Gastrocnemius medialis (tissue), 4 donors: ENCODE results near the gene RABGEF1. TPM values are rescaled to one million over a fixed set of nuclear protein-coding genes. Genes with fewer than 3 reads are reported as not detected.

Experiments used
- ATAC-seq, 2 donors: fragments of 150-250 bp; one replicate each; pipeline ENCODE4 v1.9.1; 2016
- DNase-seq, 2 donors: peaks; one replicate each; pipeline ENCODE4 v3.0.0-alpha.2; 2019
- H3K27ac ChIP-seq, 4 donors: fragments of 200-600 bp; sonication (generic); 1 replicate in 1 of 4; 2 replicates in 3 of 4; pipeline ENCODE4 v1.5.1; 2016 to 2018; ENCODE audit warnings: mild to moderate bottlenecking in 2 of 4, moderate library complexity in 1 of 4
- H3K27me3 ChIP-seq, 3 donors: fragments of 200-600 bp; sonication (generic) in 2 of 3; 1 replicate in 1 of 3; 2 replicates in 2 of 3; pipeline versions ENCODE4 v1.5.1 to v1.6.0; 2016 to 2019; ENCODE audit warnings: mild to moderate bottlenecking in 1 of 3, moderate library complexity in 1 of 3
- H3K36me3 ChIP-seq, 2 donors: fragments of 200-600 bp; sonication (generic) in 1 of 2; one replicate each; pipeline ENCODE4 v1.5.1; 2017 to 2018
- H3K4me1 ChIP-seq, 2 donors: fragments of 200-600 bp; sonication (generic) in 1 of 2; one replicate each; pipeline ENCODE4 v1.5.1; 2016 to 2017; ENCODE audit warnings: mild to moderate bottlenecking in 2 of 2
- H3K4me3 ChIP-seq, 4 donors: fragments of 200-600 bp; sonication (generic) in 3 of 4; 1 replicate in 1 of 4; 2 replicates in 3 of 4; pipeline ENCODE4 v1.5.1; 2016 to 2019; ENCODE audit warnings: mild to moderate bottlenecking in 2 of 4
- H3K9me3 ChIP-seq, 3 donors: fragments of 200-600 bp; sonication (generic) in 2 of 3; 1 replicate in 1 of 3; 2 replicates in 2 of 3; pipeline ENCODE4 v1.5.1; 2016 to 2019
- POLR2A ChIP-seq, 2 donors: fragments of 450-650 bp; IDR thresholded peaks; one replicate each; pipeline ENCODE4 v1.6.1; 2017; ENCODE audit warnings: antibody characterized with exemption in 2 of 2, mild to moderate bottlenecking in 2 of 2, moderate library complexity in 2 of 2
- in situ Hi-C, 4 donors: fragments of 200-750 bp; cut with MboI; loops; one replicate each; pipeline versions ENCODE4 v1.15.0 to v1.8.0; 2017; ENCODE audit warnings: low sequenced_read_pairs in 4 of 4
- intact Hi-C: fragments of 100-400 bp; cut with DNase I; formaldehyde crosslinking; loops from one replicate; pipeline ENCODE4 v1.15.1; 2023; ENCODE audit warnings: low total_unique reads
- total RNA-seq, 4 donors: library from RNA; depleted of rRNA; stranded (reverse); fragments of >200 nt; gene quantifications; one replicate each; pipeline versions ENCODE4 v1.1.0 to v1.2.3, GENCODE V29; 2016
- TF ChIP-seq, protein P1 (sequence below), 5 experiments: fragments of 450-650 bp in 3 of 5; fragments of 200-600 bp in 2 of 5; sonication (generic) in 2 of 5; IDR thresholded peaks in 4 of 5; conservative IDR thresholded peaks in 1 of 5; 1 replicate in 4 of 5; 2 replicates in 1 of 5; pipeline ENCODE4 v1.5.1; 2016 to 2019; ENCODE audit warnings: antibody characterized with exemption in 5 of 5, mild to moderate bottlenecking in 3 of 5, moderate library complexity in 3 of 5

Gene RABGEF1
- total RNA-seq, 4 donors from 2014 or later = 18.8 to 29.7 (median 24.9) TPM

DNA sequence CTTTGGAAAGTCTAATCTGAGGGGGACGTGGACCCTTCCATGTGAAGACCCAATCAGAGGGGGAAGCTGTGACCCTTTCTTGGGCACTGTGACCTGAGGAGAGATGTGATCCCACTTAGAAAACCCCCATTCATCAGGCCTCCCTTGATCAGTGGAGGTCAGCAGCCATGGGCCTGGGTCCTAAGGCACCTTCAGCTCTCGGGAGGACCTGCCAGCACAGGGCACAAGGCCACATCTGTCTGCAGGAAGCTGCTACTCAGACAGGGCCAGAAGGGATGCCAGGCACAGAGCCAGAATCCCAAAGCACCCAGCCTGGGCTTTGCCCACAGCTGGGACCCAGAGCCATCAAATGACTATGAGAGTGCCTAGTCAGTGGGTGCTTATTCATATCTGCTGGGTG is 14.7 kb upstream of the RABGEF1 start:
- Histone ChIP-seq H3K4me3 (no peak overlapping the region), H3K27me3 (no peaks in the 10 kb centered on the region), H3K9me3 (peaks cover 0 to 7% (median 0%) of the 10 kb centered on the region in 3 donors), H3K4me1 (no peaks in the 10 kb centered on the region), H3K27ac (no peak overlapping the region), H3K36me3 (peaks cover 0 to 13% of the 10 kb centered on the region in 2 donors)
- DNase-seq = no peak
- no peak for ATAC-seq
- intact Hi-C loops (no loop called here), in situ Hi-C loops (no loop called here)
- TF ChIP-seq, protein P1, sequence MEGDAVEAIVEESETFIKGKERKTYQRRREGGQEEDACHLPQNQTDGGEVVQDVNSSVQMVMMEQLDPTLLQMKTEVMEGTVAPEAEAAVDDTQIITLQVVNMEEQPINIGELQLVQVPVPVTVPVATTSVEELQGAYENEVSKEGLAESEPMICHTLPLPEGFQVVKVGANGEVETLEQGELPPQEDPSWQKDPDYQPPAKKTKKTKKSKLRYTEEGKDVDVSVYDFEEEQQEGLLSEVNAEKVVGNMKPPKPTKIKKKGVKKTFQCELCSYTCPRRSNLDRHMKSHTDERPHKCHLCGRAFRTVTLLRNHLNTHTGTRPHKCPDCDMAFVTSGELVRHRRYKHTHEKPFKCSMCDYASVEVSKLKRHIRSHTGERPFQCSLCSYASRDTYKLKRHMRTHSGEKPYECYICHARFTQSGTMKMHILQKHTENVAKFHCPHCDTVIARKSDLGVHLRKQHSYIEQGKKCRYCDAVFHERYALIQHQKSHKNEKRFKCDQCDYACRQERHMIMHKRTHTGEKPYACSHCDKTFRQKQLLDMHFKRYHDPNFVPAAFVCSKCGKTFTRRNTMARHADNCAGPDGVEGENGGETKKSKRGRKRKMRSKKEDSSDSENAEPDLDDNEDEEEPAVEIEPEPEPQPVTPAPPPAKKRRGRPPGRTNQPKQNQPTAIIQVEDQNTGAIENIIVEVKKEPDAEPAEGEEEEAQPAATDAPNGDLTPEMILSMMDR (IDR thresholded peaks at IDR 0.05 in 4 of 5, conservative IDR thresholded peaks at IDR 0.05 in 1 of 5) = no peak
- TF ChIP-seq POLR2A (IDR thresholded peaks at IDR 0.05) = no peak

DNA sequence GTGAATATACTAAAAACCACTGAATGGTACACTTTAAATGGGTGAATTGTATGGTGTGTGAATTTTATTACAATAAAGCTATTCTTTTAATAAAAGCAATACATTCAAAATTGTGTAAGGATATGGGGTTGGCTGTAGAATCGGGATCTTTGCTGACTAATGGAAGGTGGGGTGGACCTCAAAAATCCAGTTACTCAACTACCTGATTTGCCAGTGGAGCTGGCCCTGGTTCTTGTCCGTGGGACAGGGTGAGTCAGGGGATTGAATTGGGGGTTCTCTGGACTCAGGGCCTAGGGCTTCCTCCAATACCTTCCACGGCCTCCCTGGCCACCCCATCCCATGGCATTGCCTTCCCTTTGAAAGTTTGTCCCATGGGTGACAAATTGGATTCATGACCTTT is 13.5 kb upstream of the RABGEF1 start:
- TF ChIP-seq, protein P1 (IDR thresholded peaks at IDR 0.05 in 4 of 5, conservative IDR thresholded peaks at IDR 0.05 in 1 of 5) = no peak
- TF ChIP-seq POLR2A (IDR thresholded peaks at IDR 0.05) = no peak
- Histone ChIP-seq H3K27ac (no peak overlapping the region), H3K4me1 (no peaks in the 10 kb centered on the region), H3K36me3 (peaks cover 0 to 9% of the 10 kb centered on the region in 2 donors), H3K9me3 (peaks cover 0 to 7% (median 0%) of the 10 kb centered on the region in 3 donors), H3K4me3 (no peak overlapping the region), H3K27me3 (no peaks in the 10 kb centered on the region)
- in situ Hi-C loops (no loop called here), intact Hi-C loops (no loop called here)
- ATAC-seq = no peak
- no peak for DNase-seq

DNA sequence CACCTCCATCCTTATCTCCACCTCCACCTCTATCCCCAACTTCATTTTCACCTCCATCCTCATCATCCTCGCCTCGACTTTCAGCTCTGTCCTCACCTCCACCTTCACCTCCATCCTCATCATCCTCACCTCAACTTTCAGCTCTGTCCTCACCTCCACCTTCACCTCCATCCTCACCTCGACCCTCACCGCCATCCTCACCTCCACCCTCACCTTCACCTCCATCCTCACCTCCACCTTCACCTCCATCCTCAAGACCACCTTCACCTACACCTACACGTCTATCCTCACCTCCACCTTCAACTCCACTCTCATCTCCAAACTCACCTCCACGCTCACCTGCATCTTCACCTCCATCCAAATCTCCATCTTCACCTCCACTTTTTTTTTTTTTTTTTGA is 12.0 kb upstream of the RABGEF1 start:
- DNase-seq = no peak
- Histone ChIP-seq H3K36me3 (peaks cover 0 to 2% of the 10 kb centered on the region in 2 donors), H3K4me1 (no peaks in the 10 kb centered on the region), H3K4me3 (no peak overlapping the region), H3K27me3 (no peaks in the 10 kb centered on the region), H3K27ac (no peak overlapping the region), H3K9me3 (peaks cover 0 to 7% (median 0%) of the 10 kb centered on the region in 3 donors)
- intact Hi-C loops = no loop called here
- TF ChIP-seq, protein P1 (IDR thresholded peaks at IDR 0.05 in 4 of 5, conservative IDR thresholded peaks at IDR 0.05 in 1 of 5) = no peak
- TF ChIP-seq POLR2A (IDR thresholded peaks at IDR 0.05) = no peak
- no peak for ATAC-seq
- in situ Hi-C loops = no loop called here

DNA sequence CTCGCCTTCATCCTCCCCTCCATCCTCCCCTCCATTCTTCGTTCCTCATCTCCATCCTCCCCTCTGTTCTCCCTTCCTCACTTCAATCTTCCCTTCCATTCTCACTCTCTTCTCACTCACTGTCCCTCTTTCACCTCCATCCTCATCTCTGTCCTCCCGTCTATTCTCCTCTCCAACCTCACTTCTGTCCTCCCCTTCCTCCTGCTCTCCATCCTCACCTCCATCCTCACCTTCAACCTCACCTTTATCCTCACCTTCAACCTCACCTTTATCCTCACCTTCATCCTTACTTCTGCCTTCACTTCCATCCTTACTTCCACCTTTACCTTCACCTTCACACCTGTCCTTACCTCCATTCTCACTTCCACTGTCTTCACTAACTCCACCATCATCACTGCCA is 11.3 kb upstream of the RABGEF1 start:
- Histone ChIP-seq H3K27ac (no peak overlapping the region), H3K4me1 (no peaks in the 10 kb centered on the region), H3K9me3 (peaks cover 0 to 4% (median 0%) of the 10 kb centered on the region in 3 donors), H3K4me3 (no peak overlapping the region), H3K36me3 (no peaks in the 10 kb centered on the region), H3K27me3 (no peaks in the 10 kb centered on the region)
- no peak for ATAC-seq
- TF ChIP-seq, protein P1 (IDR thresholded peaks at IDR 0.05 in 4 of 5, conservative IDR thresholded peaks at IDR 0.05 in 1 of 5) = no peak
- TF ChIP-seq POLR2A (IDR thresholded peaks at IDR 0.05) = no peak
- DNase-seq = no peak
- intact Hi-C loops = no loop called here
- in situ Hi-C loops = no loop called here

DNA sequence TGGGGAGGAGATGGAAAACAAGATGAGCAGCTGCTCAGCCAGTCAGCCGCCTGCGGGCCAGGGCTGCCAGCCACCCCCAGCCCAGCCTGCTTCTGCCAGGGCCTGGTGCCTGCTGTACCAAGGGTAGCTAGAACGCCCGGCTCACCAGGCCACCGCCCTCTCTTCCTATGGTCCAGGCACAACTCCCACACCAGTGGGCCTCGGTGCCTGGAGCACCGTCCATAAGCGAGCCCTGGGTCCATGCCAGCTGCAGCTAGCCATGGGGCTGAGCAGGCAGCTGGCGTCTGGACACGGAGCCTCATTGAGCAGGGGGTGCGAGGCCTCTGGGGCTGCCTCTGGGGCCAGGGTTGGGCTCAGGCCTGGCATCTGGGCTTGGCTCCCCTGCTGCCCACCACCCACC is 8.5 kb upstream of the RABGEF1 start:
- intact Hi-C loops = no loop called here
- DNase-seq (no peak), ATAC-seq (no peak)
- H3K36me3 ChIP-seq = peaks cover 0 to 8% of the 10 kb centered on the region in 2 donors
- no peak overlapping the region for H3K27ac ChIP-seq
- no peaks in the 10 kb centered on the region for H3K9me3 ChIP-seq
- H3K27me3 ChIP-seq = no peaks in the 10 kb centered on the region
- no peak overlapping the region for H3K4me3 ChIP-seq
- TF ChIP-seq POLR2A (IDR thresholded peaks at IDR 0.05) = no peak
- TF ChIP-seq, protein P1 (IDR thresholded peaks at IDR 0.05 in 4 of 5, conservative IDR thresholded peaks at IDR 0.05 in 1 of 5) = no peak
- in situ Hi-C loops = no loop called here
- no peaks in the 10 kb centered on the region for H3K4me1 ChIP-seq
